ENCODE measurements around the gene ITGAX. TPM values are rescaled to one million over a fixed set of nuclear protein-coding genes. Genes with fewer than 3 reads are reported as not detected.

ITGAX gene
- total and polyA plus RNA-seq, 2 donors (not counting 1 experiment from before 2014, with no cell fraction given) = under 0.01 TPM; not detected in 1

DNA sequence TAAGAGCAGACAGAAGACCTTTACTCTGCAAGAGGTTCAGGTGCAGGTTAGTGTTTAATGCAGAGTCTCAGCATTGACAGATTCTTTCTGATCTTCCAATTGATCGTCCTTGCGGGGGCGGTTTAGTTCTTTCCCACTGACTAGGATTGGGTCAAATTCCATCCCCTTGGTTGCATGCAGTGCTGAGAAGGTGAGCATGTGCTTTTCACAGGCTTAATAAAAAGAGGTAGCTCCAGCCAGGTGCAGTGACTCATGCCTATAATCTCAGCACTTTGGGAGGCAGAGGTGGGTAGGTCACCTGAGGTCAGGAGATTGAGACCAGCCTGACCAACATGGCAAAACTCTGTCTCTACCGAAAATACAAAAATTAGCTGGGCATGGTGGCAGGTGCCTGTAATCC is 30.7 kb downstream of the ITGAX start:
- H3K9me3 ChIP-seq (ENCODE audit: control insufficient read depth, insufficient read depth, low read depth, low read length) = no peaks in the 10 kb centered on the region
- H3K4me3 ChIP-seq (replicated peaks in 1 of 4; ENCODE audit: control extremely low read depth in 1 of 4, insufficient read depth in 1 of 4, low read depth in 3 of 4, low read length in 4 of 4) = no peak overlapping the region
- H2AFZ ChIP-seq (ENCODE audit: low read length) = no peak overlapping the region
- no peaks in the 10 kb centered on the region for H4K20me1 ChIP-seq (ENCODE audit: control insufficient read depth, extremely low read depth, insufficient read depth, low read length)
- no peaks in the 10 kb centered on the region for H3K4me1 ChIP-seq (ENCODE audit: control insufficient read depth, extremely low read depth, insufficient read depth, low read length)
- no peaks in the 10 kb centered on the region for H3K36me3 ChIP-seq (ENCODE audit: control insufficient read depth, insufficient read depth, low read length)
- DNase-seq (ENCODE audit: low read depth in 2 of 2) = no peak
- H3K79me2 ChIP-seq (ENCODE audit: control insufficient read depth, insufficient read depth, low read length) = no peaks in the 10 kb centered on the region
- H3K4me2 ChIP-seq (ENCODE audit: extremely low read depth, insufficient read depth, low read length) = no peak overlapping the region
- no peaks in the 10 kb centered on the region for H3K27me3 ChIP-seq (ENCODE audit: control insufficient read depth, insufficient read depth, low read length)
- no peak overlapping the region for H3K9ac ChIP-seq (ENCODE audit: insufficient read depth, low read length)
- TF ChIP-seq EZH2 (IDR thresholded peaks at IDR 0.05; ENCODE audit: low read length, missing control alignments) = no peak
- TF ChIP-seq, protein P1, sequence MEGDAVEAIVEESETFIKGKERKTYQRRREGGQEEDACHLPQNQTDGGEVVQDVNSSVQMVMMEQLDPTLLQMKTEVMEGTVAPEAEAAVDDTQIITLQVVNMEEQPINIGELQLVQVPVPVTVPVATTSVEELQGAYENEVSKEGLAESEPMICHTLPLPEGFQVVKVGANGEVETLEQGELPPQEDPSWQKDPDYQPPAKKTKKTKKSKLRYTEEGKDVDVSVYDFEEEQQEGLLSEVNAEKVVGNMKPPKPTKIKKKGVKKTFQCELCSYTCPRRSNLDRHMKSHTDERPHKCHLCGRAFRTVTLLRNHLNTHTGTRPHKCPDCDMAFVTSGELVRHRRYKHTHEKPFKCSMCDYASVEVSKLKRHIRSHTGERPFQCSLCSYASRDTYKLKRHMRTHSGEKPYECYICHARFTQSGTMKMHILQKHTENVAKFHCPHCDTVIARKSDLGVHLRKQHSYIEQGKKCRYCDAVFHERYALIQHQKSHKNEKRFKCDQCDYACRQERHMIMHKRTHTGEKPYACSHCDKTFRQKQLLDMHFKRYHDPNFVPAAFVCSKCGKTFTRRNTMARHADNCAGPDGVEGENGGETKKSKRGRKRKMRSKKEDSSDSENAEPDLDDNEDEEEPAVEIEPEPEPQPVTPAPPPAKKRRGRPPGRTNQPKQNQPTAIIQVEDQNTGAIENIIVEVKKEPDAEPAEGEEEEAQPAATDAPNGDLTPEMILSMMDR (conservative IDR thresholded peaks at IDR 0.05 in 1 of 2, IDR thresholded peaks at IDR 0.05 in 1 of 2; ENCODE audit: low read depth in 1 of 2, low read length in 2 of 2) = no peak
- H3K27ac ChIP-seq (ENCODE audit: insufficient read depth, low read length) = no peak overlapping the region

DNA sequence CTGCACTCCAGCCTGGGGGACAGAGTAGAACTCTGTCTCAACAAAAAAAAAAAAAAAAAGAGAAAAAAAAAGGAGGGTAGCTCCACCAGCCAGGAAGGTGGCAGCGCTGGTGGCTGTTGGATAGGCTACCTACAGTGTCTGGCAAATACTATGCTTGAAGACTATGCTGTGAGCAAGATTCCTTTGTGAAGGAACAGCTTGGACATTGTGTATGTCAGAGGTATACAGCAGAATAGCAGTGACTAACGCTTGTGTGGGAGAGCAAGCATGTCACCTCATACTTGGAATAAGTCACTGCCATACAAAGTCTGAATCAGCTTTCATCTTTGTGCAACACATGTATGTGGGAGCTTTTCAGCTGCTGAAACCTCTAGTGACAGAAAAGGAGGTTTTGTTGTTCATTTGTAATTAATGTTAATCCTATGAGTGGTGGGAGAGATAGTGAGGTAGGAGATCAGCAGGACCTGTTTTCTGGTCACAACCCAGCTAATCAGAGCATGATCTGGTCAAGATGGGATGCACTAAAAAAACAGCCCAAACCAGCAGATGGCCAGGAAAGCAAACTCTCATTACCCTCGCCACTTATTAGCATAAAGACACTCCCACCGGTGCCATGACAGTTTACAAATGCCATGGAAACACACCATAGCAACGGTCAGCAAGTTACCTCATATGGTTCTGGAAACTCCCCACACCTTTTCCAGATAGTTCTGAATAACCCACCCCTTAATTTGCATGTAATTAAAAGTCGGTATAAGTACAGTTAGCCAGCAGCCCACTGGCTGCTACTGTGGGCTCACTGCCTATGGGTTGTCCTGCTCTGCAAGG is 31.4 kb downstream of the ITGAX start:
- Histone ChIP-seq H3K79me2 (ENCODE audit: control insufficient read depth, insufficient read depth, low read length) (no peaks in the 10 kb centered on the region), H3K9me3 (ENCODE audit: control insufficient read depth, insufficient read depth, low read depth, low read length) (no peaks in the 10 kb centered on the region), H3K27me3 (ENCODE audit: control insufficient read depth, insufficient read depth, low read length) (no peaks in the 10 kb centered on the region), H3K4me3 (replicated peaks in 1 of 4; ENCODE audit: control extremely low read depth in 1 of 4, insufficient read depth in 1 of 4, low read depth in 3 of 4, low read length in 4 of 4) (no peak overlapping the region), H3K4me1 (ENCODE audit: control insufficient read depth, extremely low read depth, insufficient read depth, low read length) (no peaks in the 10 kb centered on the region), H2AFZ (ENCODE audit: low read length) (no peak overlapping the region), H3K36me3 (ENCODE audit: control insufficient read depth, insufficient read depth, low read length) (no peaks in the 10 kb centered on the region), H3K9ac (ENCODE audit: insufficient read depth, low read length) (no peak overlapping the region), H4K20me1 (ENCODE audit: control insufficient read depth, extremely low read depth, insufficient read depth, low read length) (no peaks in the 10 kb centered on the region), H3K4me2 (ENCODE audit: extremely low read depth, insufficient read depth, low read length) (no peak overlapping the region), H3K27ac (ENCODE audit: insufficient read depth, low read length) (no peak overlapping the region)
- no peak for TF ChIP-seq EZH2 (IDR thresholded peaks at IDR 0.05; ENCODE audit: low read length, missing control alignments)
- TF ChIP-seq, protein P1 (conservative IDR thresholded peaks at IDR 0.05 in 1 of 2, IDR thresholded peaks at IDR 0.05 in 1 of 2; ENCODE audit: low read depth in 1 of 2, low read length in 2 of 2) = no peak
- DNase-seq (ENCODE audit: low read depth in 2 of 2) = peak in 1 of 2 donors; percentile 71

DNA sequence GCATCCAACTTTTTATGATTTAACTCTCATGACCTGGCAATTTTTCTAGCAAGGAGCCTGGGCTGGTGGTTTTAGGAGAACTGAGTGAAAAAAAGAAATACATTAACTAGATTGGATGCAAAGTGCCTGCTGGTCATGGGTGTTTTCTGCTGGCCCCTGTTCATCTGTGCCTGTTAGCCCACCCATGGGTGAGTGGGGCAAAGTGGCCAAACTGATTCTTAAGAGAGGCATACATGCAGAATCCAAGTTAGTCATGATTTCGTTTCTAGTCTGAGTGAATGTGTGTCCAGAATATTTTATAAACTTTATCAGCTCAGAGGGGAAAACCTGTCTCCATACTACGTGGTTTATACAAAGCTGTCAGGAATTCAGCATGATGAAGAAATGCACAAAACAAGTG is 33.6 kb downstream of the ITGAX start:
- H4K20me1 ChIP-seq (ENCODE audit: control insufficient read depth, extremely low read depth, insufficient read depth, low read length) = no peaks in the 10 kb centered on the region
- TF ChIP-seq, protein P1 (conservative IDR thresholded peaks at IDR 0.05 in 1 of 2, IDR thresholded peaks at IDR 0.05 in 1 of 2; ENCODE audit: low read depth in 1 of 2, low read length in 2 of 2) = no peak
- H3K4me1 ChIP-seq (ENCODE audit: control insufficient read depth, extremely low read depth, insufficient read depth, low read length) = no peaks in the 10 kb centered on the region
- H3K36me3 ChIP-seq (ENCODE audit: control insufficient read depth, insufficient read depth, low read length) = no peaks in the 10 kb centered on the region
- H3K9me3 ChIP-seq (ENCODE audit: control insufficient read depth, insufficient read depth, low read depth, low read length) = no peaks in the 10 kb centered on the region
- H3K27ac ChIP-seq (ENCODE audit: insufficient read depth, low read length) = no peak overlapping the region
- no peak overlapping the region for H3K9ac ChIP-seq (ENCODE audit: insufficient read depth, low read length)
- DNase-seq (ENCODE audit: low read depth in 2 of 2) = no peak
- H2AFZ ChIP-seq (ENCODE audit: low read length) = no peak overlapping the region
- no peaks in the 10 kb centered on the region for H3K79me2 ChIP-seq (ENCODE audit: control insufficient read depth, insufficient read depth, low read length)
- H3K4me2 ChIP-seq (ENCODE audit: extremely low read depth, insufficient read depth, low read length) = no peak overlapping the region
- H3K4me3 ChIP-seq (replicated peaks in 1 of 4; ENCODE audit: control extremely low read depth in 1 of 4, insufficient read depth in 1 of 4, low read depth in 3 of 4, low read length in 4 of 4) = no peak overlapping the region
- no peaks in the 10 kb centered on the region for H3K27me3 ChIP-seq (ENCODE audit: control insufficient read depth, insufficient read depth, low read length)
